ENCODE measurements around the gene GPR158.

The GPR158 gene

DNA sequence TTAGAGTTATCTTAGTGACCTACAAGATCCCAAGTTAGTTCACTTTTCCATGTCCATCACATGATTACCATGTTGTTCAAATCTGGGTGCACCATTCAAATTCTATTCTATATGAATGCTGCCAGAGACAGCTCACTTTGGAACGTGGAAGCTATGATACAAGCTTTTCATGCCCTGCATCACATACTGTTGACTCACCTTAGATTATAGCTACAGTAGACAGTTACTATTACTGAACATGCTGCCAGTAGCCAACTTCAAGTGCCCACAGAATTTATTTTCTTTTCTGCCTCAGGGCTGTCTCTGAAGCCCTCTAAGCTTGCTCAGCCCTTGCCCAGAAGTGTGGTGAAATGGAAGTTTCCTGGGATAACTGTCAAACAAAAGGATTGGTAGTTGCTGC lies 231.1 kb downstream of the GPR158 start:
- no peaks in the 10 kb centered on the region for H3K9me3 ChIP-seq
- in situ Hi-C loops (cut with MboI; ENCODE audit: low sequenced_read_pairs) = no loop called here
- peaks cover 6% of the 10 kb centered on the region for H3K27me3 ChIP-seq (ENCODE audit: low read depth)
- H3K4me1 ChIP-seq = no peaks in the 10 kb centered on the region
- no peak for DNase-seq (ENCODE audit: low spot score in 2 of 2)
- H3K36me3 ChIP-seq (replicated peaks) = no peaks in the 10 kb centered on the region
- no peak overlapping the region for H3K4me3 ChIP-seq

DNA sequence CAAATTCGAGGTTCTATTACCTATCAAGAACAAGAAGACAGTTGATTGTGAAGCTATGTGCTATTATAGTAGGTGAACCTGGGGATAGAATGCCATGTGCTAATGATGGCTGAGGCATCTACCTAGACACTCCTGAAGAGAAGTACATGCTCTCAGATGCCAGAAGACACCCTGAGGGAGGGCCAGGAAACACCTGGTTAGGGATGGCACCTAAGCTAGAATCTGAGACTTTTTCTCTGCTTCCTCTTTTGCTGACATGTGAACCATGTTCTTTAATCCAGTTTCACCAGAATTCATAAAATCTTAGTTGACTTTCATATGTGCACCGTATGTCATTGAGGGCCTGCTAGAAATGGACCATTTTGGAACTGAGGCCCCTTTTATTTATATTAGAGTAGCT lies 242.8 kb downstream of the GPR158 start:
- Histone ChIP-seq H3K4me3 (no peak overlapping the region), H3K36me3 (replicated peaks) (no peaks in the 10 kb centered on the region), H3K27me3 (ENCODE audit: low read depth) (no peaks in the 10 kb centered on the region), H3K9me3 (no peaks in the 10 kb centered on the region), H3K4me1 (no peaks in the 10 kb centered on the region)
- no peak for DNase-seq (ENCODE audit: low spot score in 2 of 2)
- in situ Hi-C loops (cut with MboI; ENCODE audit: low sequenced_read_pairs) = no loop called here

- DNase-seq (ENCODE audit: low spot score in 2 of 2) = no peak
- Histone ChIP-seq H3K4me3 (no peak overlapping the region), H3K27me3 (ENCODE audit: low read depth) (no peaks in the 10 kb centered on the region), H3K4me1 (no peaks in the 10 kb centered on the region), H3K9me3 (no peaks in the 10 kb centered on the region), H3K36me3 (replicated peaks) (no peaks in the 10 kb centered on the region)
- in situ Hi-C loops (cut with MboI; ENCODE audit: low sequenced_read_pairs) = no loop called here
These were observed 251.0 kb downstream of the GPR158 start for GRCh38 chr10:25425776-25426175.

- no peak overlapping the region for H3K4me3 ChIP-seq
- no peaks in the 10 kb centered on the region for H3K4me1 ChIP-seq
- H3K9me3 ChIP-seq = no peaks in the 10 kb centered on the region
- no peaks in the 10 kb centered on the region for H3K27me3 ChIP-seq (ENCODE audit: low read depth)
- in situ Hi-C loops (cut with MboI; ENCODE audit: low sequenced_read_pairs) = no loop called here
- DNase-seq (ENCODE audit: low spot score in 2 of 2) = no peak
- H3K36me3 ChIP-seq (replicated peaks) = no peaks in the 10 kb centered on the region
These were observed 261.6 kb downstream of the GPR158 start for GRCh38 chr10:25436431-25436830.

GRCh38 chr10:25441270-25441669 lies 266.5 kb downstream of the GPR158 start:
- Histone ChIP-seq H3K4me3 (no peak overlapping the region), H3K4me1 (no peaks in the 10 kb centered on the region), H3K27me3 (ENCODE audit: low read depth) (0 out of 2 replicates have a peak, but pooled peaks cover 2% of the 10 kb centered on the region), H3K9me3 (no peaks in the 10 kb centered on the region), H3K36me3 (replicated peaks) (no peaks in the 10 kb centered on the region)
- DNase-seq (ENCODE audit: low spot score in 2 of 2) = no peak
- in situ Hi-C loops (cut with MboI; ENCODE audit: low sequenced_read_pairs) = no loop called here

GRCh38 chr10:25444266-25444665 lies 269.5 kb downstream of the GPR158 start:
- in situ Hi-C loops (cut with MboI; ENCODE audit: low sequenced_read_pairs) = no loop called here
- Histone ChIP-seq H3K27me3 (ENCODE audit: low read depth) (0 out of 2 replicates have a peak, but pooled peaks cover 2% of the 10 kb centered on the region), H3K4me1 (no peaks in the 10 kb centered on the region), H3K4me3 (no peak overlapping the region), H3K36me3 (replicated peaks) (no peaks in the 10 kb centered on the region), H3K9me3 (no peaks in the 10 kb centered on the region)
- DNase-seq (ENCODE audit: low spot score in 2 of 2) = no peak

DNA sequence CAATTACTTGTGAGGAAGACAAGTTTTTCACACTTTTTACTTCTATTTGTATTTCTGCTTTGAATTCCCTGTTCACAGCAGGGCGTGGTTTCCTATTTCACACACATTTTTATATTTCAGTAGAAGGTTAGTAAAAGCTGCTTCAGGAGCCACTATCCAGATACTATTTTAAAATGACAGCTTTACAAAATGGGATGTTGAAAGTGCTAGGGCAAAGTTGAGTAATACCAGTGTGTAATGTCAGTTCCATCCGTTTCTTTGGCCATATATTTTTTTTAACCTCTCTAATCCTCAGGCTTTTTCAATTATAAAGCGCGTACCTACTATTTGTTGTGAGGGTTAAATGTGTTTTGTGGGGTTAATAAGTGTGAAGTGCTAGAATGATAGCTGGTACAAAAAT lies 276.6 kb downstream of the GPR158 start:
- H3K4me1 ChIP-seq = peaks cover 8% of the 10 kb centered on the region
- DNase-seq (ENCODE audit: low spot score in 2 of 2) = no peak
- H3K27me3 ChIP-seq (ENCODE audit: low read depth) = no peaks in the 10 kb centered on the region
- no peaks in the 10 kb centered on the region for H3K9me3 ChIP-seq
- H3K36me3 ChIP-seq (replicated peaks) = no peaks in the 10 kb centered on the region
- in situ Hi-C loops (cut with MboI; ENCODE audit: low sequenced_read_pairs) = no loop called here
- no peak overlapping the region for H3K4me3 ChIP-seq

DNA sequence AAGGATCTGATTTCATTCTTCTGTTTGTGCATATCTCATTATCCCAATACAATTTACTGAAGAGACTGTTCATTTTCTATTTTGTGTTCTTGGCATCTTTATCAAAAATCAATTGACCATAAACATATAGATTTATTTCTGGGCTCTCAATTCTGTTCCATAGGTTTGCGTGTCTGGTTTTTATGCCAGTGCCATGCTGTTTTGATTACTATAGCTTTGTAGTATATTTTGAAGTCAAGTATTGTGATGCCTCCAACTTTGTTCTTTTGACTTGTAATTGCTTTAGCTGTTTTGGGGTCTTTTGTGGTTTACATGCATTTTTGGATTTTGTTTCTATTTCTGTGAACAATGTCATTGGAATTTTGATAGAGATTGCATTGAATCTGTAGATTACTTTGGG lies 278.8 kb downstream of the GPR158 start:
- Histone ChIP-seq H3K4me1 (peaks cover 8% of the 10 kb centered on the region), H3K36me3 (replicated peaks) (no peaks in the 10 kb centered on the region), H3K27me3 (ENCODE audit: low read depth) (no peaks in the 10 kb centered on the region), H3K4me3 (no peak overlapping the region), H3K9me3 (no peaks in the 10 kb centered on the region)
- no peak for DNase-seq (ENCODE audit: low spot score in 2 of 2)
- in situ Hi-C loops (cut with MboI; ENCODE audit: low sequenced_read_pairs) = no loop called here

DNA sequence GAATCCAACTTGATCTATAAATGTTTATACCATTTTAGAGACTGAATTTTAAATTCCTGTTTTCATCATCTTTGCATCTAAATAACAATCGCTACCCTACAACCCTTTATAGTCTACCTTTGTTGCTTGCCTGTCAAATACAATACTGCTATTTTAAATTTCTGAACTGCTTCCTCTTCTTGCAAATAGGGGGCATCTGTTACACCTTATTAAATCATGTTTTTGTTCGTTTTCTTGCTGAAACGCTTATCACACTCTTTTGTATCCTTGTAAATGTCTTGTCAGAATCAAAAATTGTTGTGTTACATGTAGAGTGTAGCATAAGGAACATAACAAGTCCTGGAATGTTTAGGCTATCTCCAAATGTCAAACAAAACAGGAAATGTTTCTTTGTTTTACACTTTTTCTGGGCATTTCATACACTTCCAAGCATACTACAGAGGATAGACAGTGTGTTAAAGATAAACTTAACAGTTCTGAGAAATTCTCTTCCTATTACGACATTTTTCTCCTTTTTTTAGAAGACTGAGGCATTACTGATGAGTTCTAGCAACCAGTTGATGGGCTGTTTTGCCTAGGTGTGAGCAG lies 281.3 kb downstream of the GPR158 start:
- DNase-seq (ENCODE audit: low spot score in 2 of 2) = peak in 1 of 2 experiments; percentile 55
- in situ Hi-C loops (cut with MboI; ENCODE audit: low sequenced_read_pairs) = no loop called here
- Histone ChIP-seq H3K36me3 (replicated peaks) (no peaks in the 10 kb centered on the region), H3K4me1 (peaks cover 8% of the 10 kb centered on the region), H3K27me3 (ENCODE audit: low read depth) (no peaks in the 10 kb centered on the region), H3K9me3 (no peaks in the 10 kb centered on the region), H3K4me3 (no peak overlapping the region)

GRCh38 chr10:25457552-25457951 lies 282.8 kb downstream of the GPR158 start:
- H3K4me1 ChIP-seq = peaks cover 8% of the 10 kb centered on the region
- H3K27me3 ChIP-seq (ENCODE audit: low read depth) = no peaks in the 10 kb centered on the region
- in situ Hi-C loops (cut with MboI; ENCODE audit: low sequenced_read_pairs) = no loop called here
- no peak for DNase-seq (ENCODE audit: low spot score in 2 of 2)
- H3K4me3 ChIP-seq = no peak overlapping the region
- H3K9me3 ChIP-seq = no peaks in the 10 kb centered on the region
- no peaks in the 10 kb centered on the region for H3K36me3 ChIP-seq (replicated peaks)

DNA sequence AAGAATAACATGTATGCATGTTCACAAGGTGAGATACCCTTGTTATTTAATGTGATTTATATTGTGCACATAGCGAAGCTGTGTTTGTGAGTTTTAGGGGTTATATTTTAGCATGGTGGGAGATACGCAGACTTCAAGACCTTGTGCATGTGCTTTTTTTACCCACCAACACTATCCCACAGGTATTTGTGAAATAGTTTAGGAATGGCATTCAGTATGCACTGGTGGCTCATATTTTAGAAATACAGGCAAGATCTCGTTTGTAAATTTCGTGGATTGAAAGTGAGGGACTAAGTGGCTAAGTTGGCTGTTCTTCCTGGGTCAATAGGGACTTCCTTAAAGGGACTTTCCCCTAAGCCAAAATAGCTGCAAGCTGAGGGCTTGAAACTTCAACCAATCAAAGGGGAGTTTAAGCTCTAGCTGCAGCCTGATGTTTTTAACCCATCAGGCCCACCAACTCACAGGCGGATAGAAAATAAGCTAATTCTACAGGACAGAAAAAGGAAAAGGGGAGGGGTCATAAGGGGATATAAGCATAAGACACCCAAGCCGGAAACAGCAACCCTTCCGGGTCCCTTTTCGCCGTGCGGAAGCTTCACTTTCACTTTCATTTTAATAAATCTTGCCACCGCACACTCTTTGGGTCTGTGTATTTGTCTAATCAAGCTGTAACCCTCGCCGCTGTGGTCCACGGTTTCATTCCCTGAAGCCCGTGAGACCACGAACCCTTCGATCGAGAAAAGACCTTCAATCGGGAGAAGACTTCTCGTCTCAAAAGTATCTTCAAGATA lies 291.0 kb downstream of the GPR158 start:
- no peaks in the 10 kb centered on the region for H3K9me3 ChIP-seq
- H3K4me1 ChIP-seq = no peaks in the 10 kb centered on the region
- H3K36me3 ChIP-seq (replicated peaks) = no peaks in the 10 kb centered on the region
- in situ Hi-C loops (cut with MboI; ENCODE audit: low sequenced_read_pairs) = no loop called here
- no peak for DNase-seq (ENCODE audit: low spot score in 2 of 2)
- no peaks in the 10 kb centered on the region for H3K27me3 ChIP-seq (ENCODE audit: low read depth)
- no peak overlapping the region for H3K4me3 ChIP-seq

DNA sequence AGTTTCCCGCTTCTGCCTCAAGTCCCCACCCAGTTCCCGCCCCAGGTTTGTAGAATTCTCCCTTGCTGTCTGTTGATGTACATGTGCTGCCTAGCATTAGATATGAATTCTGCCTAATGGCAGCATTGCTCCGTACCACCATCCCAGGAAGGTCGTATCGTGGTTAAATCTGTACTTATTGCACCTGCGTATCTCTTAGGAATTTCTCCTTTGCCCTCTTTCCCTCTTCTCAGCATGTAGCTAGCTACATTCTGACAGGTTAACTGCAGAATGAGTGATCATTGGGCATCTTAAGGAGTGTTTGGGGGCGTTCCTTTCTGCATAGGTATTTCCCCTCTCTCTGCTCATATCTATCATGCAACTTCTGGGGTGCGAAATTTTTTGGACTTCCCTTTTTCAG lies 293.1 kb downstream of the GPR158 start:
- no peak overlapping the region for H3K4me3 ChIP-seq
- no peak for DNase-seq (ENCODE audit: low spot score in 2 of 2)
- no peaks in the 10 kb centered on the region for H3K4me1 ChIP-seq
- no peaks in the 10 kb centered on the region for H3K36me3 ChIP-seq (replicated peaks)
- no peaks in the 10 kb centered on the region for H3K9me3 ChIP-seq
- no peaks in the 10 kb centered on the region for H3K27me3 ChIP-seq (ENCODE audit: low read depth)
- in situ Hi-C loops (cut with MboI; ENCODE audit: low sequenced_read_pairs) = no loop called here

- no peaks in the 10 kb centered on the region for H3K27me3 ChIP-seq (ENCODE audit: low read depth)
- DNase-seq (ENCODE audit: low spot score in 2 of 2) = no peak
- no peak overlapping the region for H3K4me3 ChIP-seq
- H3K4me1 ChIP-seq = peaks cover 8% of the 10 kb centered on the region; the same call in 1 of the 2 replicates
- in situ Hi-C loops (cut with MboI; ENCODE audit: low sequenced_read_pairs) = no loop called here
- no peaks in the 10 kb centered on the region for H3K9me3 ChIP-seq
- no peaks in the 10 kb centered on the region for H3K36me3 ChIP-seq (replicated peaks)
These were observed 306.7 kb downstream of the GPR158 start for GRCh38 chr10:25481467-25481866.

- Histone ChIP-seq H3K4me3 (no peak overlapping the region), H3K9me3 (no peaks in the 10 kb centered on the region), H3K27me3 (ENCODE audit: low read depth) (no peaks in the 10 kb centered on the region), H3K36me3 (replicated peaks) (no peaks in the 10 kb centered on the region), H3K4me1 (no peaks in the 10 kb centered on the region)
- in situ Hi-C loops (cut with MboI; ENCODE audit: low sequenced_read_pairs) = no loop called here
- DNase-seq (ENCODE audit: low spot score in 2 of 2) = no peak
These were observed 309.2 kb downstream of the GPR158 start for GRCh38 chr10:25483999-25484398.

Measured in HAP-1 (cell line).